ENCODE results near the gene RAB37. TPM values are rescaled to one million over a fixed set of nuclear protein-coding genes. Genes with fewer than 3 reads are reported as not detected.

Gene RAB37
- total and polyA plus RNA-seq, 2 of the 8 experiments (the other 6 are each of a cell fraction or from before 2014, with no cell fraction given) = 5.5 to 6.1 TPM

DNA sequence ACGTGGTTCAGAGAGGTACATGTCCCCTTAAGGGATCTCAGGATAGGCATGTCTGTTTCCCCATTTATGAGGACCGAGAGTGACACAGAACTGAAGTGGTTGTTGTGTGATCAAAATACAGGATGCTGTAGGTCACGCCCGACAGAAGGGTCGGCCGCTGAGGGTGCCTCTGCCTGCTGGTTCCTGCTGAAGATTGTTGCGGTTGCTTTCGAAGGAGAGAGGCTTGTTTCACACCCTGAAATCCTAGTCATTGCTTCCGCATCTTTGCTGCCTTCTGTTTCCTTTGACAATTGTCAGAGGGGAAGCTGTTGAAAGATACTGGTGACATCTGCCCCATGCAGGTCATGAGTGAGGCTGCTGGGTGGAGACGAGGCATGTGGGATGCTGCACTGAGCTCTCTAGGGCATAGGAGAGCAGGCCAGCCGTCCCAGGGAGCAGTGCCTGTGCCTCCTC is 42.9 kb downstream of the RAB37 start:
- Histone ChIP-seq H4K91ac (replicated peaks; ENCODE audit: insufficient read length, low read length) (no peak overlapping the region), H3K36me3 (ENCODE audit: control insufficient read depth in 2 of 4, insufficient read depth in 4 of 4, low read length in 3 of 4) (peaks cover 0 to 9% (median 0%) of the 10 kb centered on the region in 4 experiments; a peak in 3 of 8 replicates), H2BK15ac (ENCODE audit: low read length) (no peak overlapping the region), H3K79me2 (ENCODE audit: control insufficient read depth in 1 of 2, insufficient read depth in 2 of 2, low read length in 2 of 2) (peaks cover 0 to 24% of the 10 kb centered on the region in 2 experiments; a peak in 2 of 4 replicates), H3K4me2 (ENCODE audit: insufficient read depth in 1 of 2, low read depth in 2 of 2, low read length in 2 of 2) (no peak overlapping the region), H2AK5ac (ENCODE audit: low read depth, low read length) (no peak overlapping the region), H3K9ac (replicated peaks in 1 of 4; ENCODE audit: extremely low read depth in 1 of 4, low read depth in 3 of 4, low read length in 3 of 4) (no peak overlapping the region), H3K56ac (replicated peaks; ENCODE audit: insufficient read length, low read depth, low read length) (no peak overlapping the region), H4K20me1 (replicated peaks in 1 of 2; ENCODE audit: control insufficient read depth in 1 of 2, insufficient read depth in 2 of 2, low read length in 2 of 2) (peaks cover 3 to 8% of the 10 kb centered on the region in 2 experiments), H3K23ac (ENCODE audit: insufficient read length) (no peak overlapping the region), H2BK20ac (ENCODE audit: low read length) (no peak overlapping the region), H3K4me3 (ENCODE audit: extremely low read depth in 1 of 4, insufficient read depth in 2 of 4, low read depth in 3 of 4, low read length in 4 of 4) (no peak overlapping the region), H2AFZ (ENCODE audit: low read length) (no peak overlapping the region), H3K4me1 (replicated peaks in 1 of 4; ENCODE audit: control insufficient read depth in 3 of 4, insufficient read depth in 4 of 4, low read length in 3 of 4) (peaks cover 0 to 9% (median 6%) of the 10 kb centered on the region in 4 experiments; a peak in 5 of 7 replicates), H2BK12ac (ENCODE audit: low read depth, low read length) (no peak overlapping the region), H3K27ac (ENCODE audit: low read depth, low read length) (no peak overlapping the region), H2BK120ac (replicated peaks; ENCODE audit: low read depth, low read length) (no peak overlapping the region), H3K9me3 (ENCODE audit: insufficient read depth in 2 of 2, low read depth in 1 of 2, low read length in 1 of 2) (no peaks in the 10 kb centered on the region), H4K5ac (ENCODE audit: insufficient read length, low read depth, low read length) (no peak overlapping the region), H3K23me2 (ENCODE audit: low read depth, low read length) (peaks cover 9% of the 10 kb centered on the region), H3K4ac (replicated peaks; ENCODE audit: insufficient read length, low read depth, low read length) (no peak overlapping the region), H3K18ac (ENCODE audit: extremely low read depth, low read length) (no peak overlapping the region), H2BK5ac (ENCODE audit: low read depth, low read length) (no peak overlapping the region), H3K79me1 (ENCODE audit: low read depth, low read length) (peaks cover 17% of the 10 kb centered on the region), H3K14ac (ENCODE audit: insufficient read length) (no peak overlapping the region), H4K8ac (ENCODE audit: extremely low read depth, insufficient read depth, low read length) (no peak overlapping the region), H3K27me3 (replicated peaks in 1 of 4; ENCODE audit: control insufficient read depth in 3 of 4, extremely low read depth in 1 of 4, insufficient read depth in 3 of 4, low read length in 3 of 4) (no peaks in the 10 kb centered on the region)
- 94% methylated on average over 11 of the region's 11 CpGs; no CpG with 5 or more reads in 1 of the 2 experiments for WGBS, 2 experiments (ENCODE audit: extremely low coverage in 1 of 2, insufficient coverage in 1 of 2, insufficient read length in 1 of 2, insufficient replicate concordance in 2 of 2, low coverage in 1 of 2, low lambda C conversion rate in 2 of 2, missing lambda C conversion rate in 1 of 2)
- DNase-seq (ENCODE audit: low read depth in 1 of 2, low spot score in 2 of 2) = no peak
- ChIA-PET POLR2A (ENCODE audit: partially characterized antibody) (no interaction called here), CTCF (ENCODE audit: partially characterized antibody) (interaction anchor here (1.0 to 99.6 kb wide), 12 partner anchors 9 to 143 kb away, joined by 3 to 2981 read pairs (median 9); partner anchors contain the start of genes FDXR, GRIN2C, NHERF1 and RAB37)
- no peak for FAIRE-seq
- no peak for TF ChIP-seq FOSL1 (IDR thresholded peaks at IDR 0.05; ENCODE audit: insufficient read depth, low read depth, low read length)
- no peak for TF ChIP-seq YY1 (IDR thresholded peaks at IDR 0.05; ENCODE audit: low read depth, low read length)
- TF ChIP-seq CTBP2 (IDR thresholded peaks at IDR 0.05; ENCODE audit: borderline replicate concordance, insufficient read depth, insufficient read length, low read length) = no peak
- TF ChIP-seq EGR1 (IDR thresholded peaks at IDR 0.05; ENCODE audit: borderline replicate concordance, low read depth, low read length) = no peak
- TF ChIP-seq GTF2F1 (IDR thresholded peaks at IDR 0.05; ENCODE audit: borderline replicate concordance, low read depth, low read length) = no peak
- no peak for TF ChIP-seq MAX (IDR thresholded peaks at IDR 0.05)
- no peak for TF ChIP-seq ASH2L (IDR thresholded peaks at IDR 0.05; ENCODE audit: low read length)
- TF ChIP-seq, protein P1, sequence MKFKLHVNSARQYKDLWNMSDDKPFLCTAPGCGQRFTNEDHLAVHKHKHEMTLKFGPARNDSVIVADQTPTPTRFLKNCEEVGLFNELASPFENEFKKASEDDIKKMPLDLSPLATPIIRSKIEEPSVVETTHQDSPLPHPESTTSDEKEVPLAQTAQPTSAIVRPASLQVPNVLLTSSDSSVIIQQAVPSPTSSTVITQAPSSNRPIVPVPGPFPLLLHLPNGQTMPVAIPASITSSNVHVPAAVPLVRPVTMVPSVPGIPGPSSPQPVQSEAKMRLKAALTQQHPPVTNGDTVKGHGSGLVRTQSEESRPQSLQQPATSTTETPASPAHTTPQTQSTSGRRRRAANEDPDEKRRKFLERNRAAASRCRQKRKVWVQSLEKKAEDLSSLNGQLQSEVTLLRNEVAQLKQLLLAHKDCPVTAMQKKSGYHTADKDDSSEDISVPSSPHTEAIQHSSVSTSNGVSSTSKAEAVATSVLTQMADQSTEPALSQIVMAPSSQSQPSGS (IDR thresholded peaks at IDR 0.05; ENCODE audit: low read length) = no peak
- no peak for TF ChIP-seq RXRA (IDR thresholded peaks at IDR 0.05; ENCODE audit: insufficient read depth, low read depth, low read length)
- no peak for TF ChIP-seq MAFK (IDR thresholded peaks at IDR 0.05; ENCODE audit: low read depth, low read length)
- no peak for TF ChIP-seq KDM1A (IDR thresholded peaks at IDR 0.05; ENCODE audit: borderline replicate concordance, low read length)
- TF ChIP-seq CEBPB (IDR thresholded peaks at IDR 0.05; ENCODE audit: low read depth, low read length) = no peak

All from H1 (cell line).